HepG2 (cell line): ENCODE results near the gene PNKD. TPM values are rescaled to one million over a fixed set of nuclear protein-coding genes. Genes with fewer than 3 reads are reported as not detected.

Experiments
- ARNTL ChIP-seq: sonication (generic); formaldehyde crosslinking; IDR thresholded peaks from 2 replicates; pipeline ENCODE4 v1.4.0; 2020; ENCODE audit warnings: mild to moderate bottlenecking, missing genetic modification reagents
- CREB1 ChIP-seq, 2 experiments: fragments of 450-650 bp in 1 of 2; IDR thresholded peaks; 2 replicates each; pipeline ENCODE4 v1.6.1; 2016 to 2017; ENCODE audit warnings: control low read depth in 1 of 2, mild to moderate bottlenecking in 1 of 2, missing compliant biosample characterization in 1 of 2, missing genetic modification characterization in 1 of 2
- CREM ChIP-seq, 2 experiments: sonication (generic) in 1 of 2; formaldehyde crosslinking in 1 of 2; IDR thresholded peaks; 2 replicates each; pipeline versions ENCODE4 v1.4.0 to v1.6.1; 2016 to 2020; ENCODE audit warnings: antibody characterized with exemption in 1 of 2, mild to moderate bottlenecking in 1 of 2, missing genetic modification reagents in 1 of 2
- IRF2 ChIP-seq: IDR thresholded peaks from 2 replicates; pipeline ENCODE4 v1.6.1; 2018; ENCODE audit warnings: missing genetic modification reagents, missing compliant biosample characterization
- MAFK ChIP-seq, 2 experiments: IDR thresholded peaks in 1 of 2; conservative IDR thresholded peaks in 1 of 2; 2 replicates each; pipeline ENCODE4 v1.6.1; 2011; ENCODE audit warnings: improper control_type of control experiment in 2 of 2, low read length in 2 of 2
- MTF1 ChIP-seq: sonication (generic); formaldehyde crosslinking; IDR thresholded peaks from 2 replicates; pipeline ENCODE4 v1.5.0; 2020; ENCODE audit warnings: missing genetic modification reagents
- NFATC3 ChIP-seq: sonication (generic); formaldehyde crosslinking; IDR thresholded peaks from 2 replicates; pipeline ENCODE4 v1.5.1; 2020; ENCODE audit warnings: mild to moderate bottlenecking, missing genetic modification reagents
- PITX1 ChIP-seq: sonication (generic); formaldehyde crosslinking; IDR thresholded peaks from 2 replicates; pipeline ENCODE4 v1.5.1; 2020; ENCODE audit warnings: mild to moderate bottlenecking, missing genetic modification reagents
- PRDM10 ChIP-seq: sonication (generic); formaldehyde crosslinking; IDR thresholded peaks from 2 replicates; pipeline ENCODE4 v1.4.0; 2020; ENCODE audit warnings: low read depth, missing genetic modification reagents
- SIX4 ChIP-seq: sonication (generic); formaldehyde crosslinking; IDR thresholded peaks from 2 replicates; pipeline ENCODE4 v1.4.0; 2020; ENCODE audit warnings: missing genetic modification reagents
- SOX13 ChIP-seq, 3 experiments: fragments of 450-650 bp in 1 of 3; sonication (generic) in 1 of 3; formaldehyde crosslinking in 1 of 3; IDR thresholded peaks in 2 of 3; conservative IDR thresholded peaks in 1 of 3; 2 replicates each; pipeline versions ENCODE4 v1.5.0 to v1.6.1; 2016 to 2020; ENCODE audit warnings: antibody characterized with exemption in 1 of 3, mild to moderate bottlenecking in 1 of 3, missing compliant biosample characterization in 1 of 3, missing genetic modification reagents in 1 of 3, moderate library complexity in 1 of 3
- SOX6 ChIP-seq, 2 experiments: fragments of 450-650 bp in 1 of 2; sonication (generic) in 1 of 2; formaldehyde crosslinking in 1 of 2; IDR thresholded peaks; 2 replicates each; pipeline versions ENCODE4 v1.4.0 to v1.6.1; 2017 to 2020; ENCODE audit warnings: antibody characterized with exemption in 1 of 2, mild to moderate bottlenecking in 1 of 2, missing genetic modification reagents in 1 of 2
- SSRP1 ChIP-seq: IDR thresholded peaks from 2 replicates; pipeline ENCODE4 v1.6.1; 2016; ENCODE audit warnings: control low read depth
- U2AF2 ChIP-seq: fragments of 200-400 bp; formaldehyde crosslinking; IDR thresholded peaks from 2 replicates; pipeline ENCODE4 v1.6.1; 2017; ENCODE audit warnings: low read depth, mild to moderate bottlenecking, low read length
- YEATS2 ChIP-seq: sonication (generic); formaldehyde crosslinking; IDR thresholded peaks from 2 replicates; pipeline ENCODE4 v1.4.0; 2020; ENCODE audit warnings: missing genetic modification reagents, borderline replicate concordance
- ZBTB25 ChIP-seq: IDR thresholded peaks from 2 replicates; pipeline ENCODE4 v1.6.1; 2018; ENCODE audit warnings: missing genetic modification reagents
- ZFP36L1 ChIP-seq: sonication (generic); formaldehyde crosslinking; IDR thresholded peaks from 2 replicates; pipeline ENCODE4 v1.8.0; 2022; ENCODE audit warnings: mild to moderate bottlenecking, missing genetic modification reagents, moderate library complexity
- ZNF264 ChIP-seq: sonication (generic); formaldehyde crosslinking; IDR thresholded peaks from 2 replicates; pipeline ENCODE4 v1.4.0; 2020; ENCODE audit warnings: missing genetic modification reagents
- ZNF547 ChIP-seq: sonication (generic); formaldehyde crosslinking; IDR thresholded peaks from 2 replicates; pipeline ENCODE4 v1.5.1; 2020; ENCODE audit warnings: mild to moderate bottlenecking, missing genetic modification reagents
- ZNF652 ChIP-seq: IDR thresholded peaks from 2 replicates; pipeline ENCODE4 v1.6.1; 2016; ENCODE audit warnings: low read depth, borderline replicate concordance
- ZNF772 ChIP-seq: sonication (generic); formaldehyde crosslinking; IDR thresholded peaks from 2 replicates; pipeline ENCODE4 v1.5.0; 2020; ENCODE audit warnings: mild to moderate bottlenecking, missing genetic modification reagents
- ZNF788 ChIP-seq: sonication (generic); formaldehyde crosslinking; IDR thresholded peaks from 2 replicates; pipeline ENCODE4 v1.5.0; 2020; ENCODE audit warnings: mild to moderate bottlenecking, missing genetic modification reagents, borderline replicate concordance
- polyA plus RNA-seq, 8 experiments: library from polyadenylated mRNA; depleted of rRNA in 3 of 8; stranded (reverse) in 7 of 8; unstranded in 1 of 8; fragments of >200 nt; fragmentation: Illumina TruSeq in 4 of 8; extraction: Trizol in 4 of 8; gene quantifications; 2 replicates each; pipeline versions ENCODE4 v1.2.1 to v1.2.3, GENCODE V29; 2011 to 2016; ENCODE audit warnings: low read depth in 4 of 8, missing spikeins in 1 of 8, mixed read lengths in 1 of 8; ENCODE audit not compliant: insufficient read depth in 1 of 8
- total RNA-seq, 5 experiments: library from RNA; depleted of rRNA; stranded (reverse); fragments of >200 nt; fragmentation: Illumina TruSeq; extraction: Trizol; gene quantifications; 2 replicates each; pipeline ENCODE4 v1.2.3, GENCODE V29; 2016; ENCODE audit warnings: low read depth in 1 of 5
- TF ChIP-seq, protein P1 (sequence below): sonication (generic); formaldehyde crosslinking; IDR thresholded peaks from 2 replicates; pipeline ENCODE4 v1.8.1; 2023; ENCODE audit warnings: mild to moderate bottlenecking, moderate library complexity, missing genetic modification reagents

The PNKD gene
- total and polyA plus RNA-seq, 2 of the 13 experiments (the other 11 are each of a cell fraction or from before 2014, with no cell fraction given) = 55.9 to 80.4 TPM

DNA sequence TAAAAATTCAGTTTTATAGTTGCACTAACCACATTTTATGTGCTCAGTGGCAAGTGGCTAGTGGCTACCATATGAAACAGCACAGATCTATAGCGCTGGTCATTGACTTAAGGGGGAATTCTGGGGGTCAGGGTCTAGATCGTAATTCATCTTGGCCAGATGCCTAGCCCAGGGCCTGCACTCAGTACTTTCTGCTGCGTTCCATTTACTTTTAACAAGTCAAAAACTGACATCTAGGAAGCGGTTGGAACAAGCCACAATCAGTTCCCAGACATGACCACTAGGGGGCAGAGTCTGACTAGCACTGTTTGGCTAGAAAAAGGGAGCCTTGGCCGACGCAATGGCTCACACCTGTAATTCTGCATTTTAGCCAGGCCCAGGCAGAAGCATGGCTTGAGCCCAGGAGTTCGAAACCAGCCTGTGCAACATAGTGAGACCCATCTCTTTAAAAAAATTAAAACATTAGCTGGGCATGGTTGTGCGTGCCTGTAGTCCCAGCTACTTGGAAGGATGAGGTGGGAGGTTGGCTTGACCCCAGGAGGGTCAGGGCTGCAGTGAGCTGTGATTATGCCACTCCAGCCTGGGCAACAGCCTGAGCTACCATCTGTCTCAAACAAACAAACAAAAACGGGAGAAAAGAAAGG lies 31.0 kb downstream of the PNKD start (continued):
- peak; percentile 59; the same call in 1 of the 2 replicates for TF ChIP-seq PRDM10 (CRISPR knock-in tag)
- 0 out of 4 replicates have a peak, but pooled peaks have one; percentile 3 to 5 for TF ChIP-seq MAFK (conservative IDR thresholded peaks at IDR 0.05 in 1 of 2, IDR thresholded peaks at IDR 0.05 in 1 of 2; ENCODE audit: low read length in 2 of 2)
- no peak for TF ChIP-seq MTF1 (CRISPR knock-in tag)
- no peak for TF ChIP-seq CREM (IDR thresholded peaks at IDR 0.05)
- TF ChIP-seq CREM (CRISPR knock-in tag; IDR thresholded peaks at IDR 0.05) = no peak
- no peak for TF ChIP-seq SOX6 (IDR thresholded peaks at IDR 0.05)
- peak; percentile 65 for TF ChIP-seq SOX6 (CRISPR knock-in tag; IDR thresholded peaks at IDR 0.05)
- TF ChIP-seq SIX4 (CRISPR knock-in tag) = no peak
- no peak for TF ChIP-seq SOX13 (IDR thresholded peaks at IDR 0.05)
- peak in 1 of 2 experiments; percentile 50; a peak in 1 of 4 replicates for TF ChIP-seq SOX13 (CRISPR knock-in tag; conservative IDR thresholded peaks at IDR 0.05 in 1 of 2, IDR thresholded peaks at IDR 0.05 in 1 of 2)
- 0 out of 2 replicates have a peak, but pooled peaks have one; percentile 44 for TF ChIP-seq ZNF772 (CRISPR knock-in tag)
- peak; percentile 74; the same call in 1 of the 2 replicates for TF ChIP-seq SSRP1 (CRISPR knock-in tag)
- TF ChIP-seq ZNF264 (CRISPR knock-in tag) = peak; percentile 60; the same call in 1 of the 2 replicates
- TF ChIP-seq CREB1 (IDR thresholded peaks at IDR 0.05) = no peak
- TF ChIP-seq CREB1 (CRISPR knock-in tag; IDR thresholded peaks at IDR 0.05) = peak; percentile 64
- TF ChIP-seq YEATS2 = peak; percentile 71; the same call in 1 of the 2 replicates
- TF ChIP-seq ZBTB25 (CRISPR knock-in tag) = peak; percentile 82; the same call in 1 of the 2 replicates
- 0 out of 2 replicates have a peak, but pooled peaks have one; percentile 16 for TF ChIP-seq ZFP36L1 (CRISPR knock-in tag)
- 0 out of 2 replicates have a peak, but pooled peaks have one; percentile 39 for TF ChIP-seq ARNTL (CRISPR knock-in tag)
- 0 out of 2 replicates have a peak, but pooled peaks have one; percentile 42 for TF ChIP-seq NFATC3 (CRISPR knock-in tag)
- TF ChIP-seq ZNF547 (CRISPR knock-in tag) = peak; percentile 69; the same call in 1 of the 2 replicates
- peak; percentile 61; the same call in 1 of the 2 replicates for TF ChIP-seq ZNF788 (CRISPR knock-in tag)
- no peak for TF ChIP-seq U2AF2
- 0 out of 2 replicates have a peak, but pooled peaks have one; percentile 13 for TF ChIP-seq PITX1
- peak; percentile 87 for TF ChIP-seq IRF2 (CRISPR knock-in tag)
- no peak; the same call in 1 of the 2 replicates for TF ChIP-seq ZNF652 (CRISPR knock-in tag)
- TF ChIP-seq, protein P1, sequence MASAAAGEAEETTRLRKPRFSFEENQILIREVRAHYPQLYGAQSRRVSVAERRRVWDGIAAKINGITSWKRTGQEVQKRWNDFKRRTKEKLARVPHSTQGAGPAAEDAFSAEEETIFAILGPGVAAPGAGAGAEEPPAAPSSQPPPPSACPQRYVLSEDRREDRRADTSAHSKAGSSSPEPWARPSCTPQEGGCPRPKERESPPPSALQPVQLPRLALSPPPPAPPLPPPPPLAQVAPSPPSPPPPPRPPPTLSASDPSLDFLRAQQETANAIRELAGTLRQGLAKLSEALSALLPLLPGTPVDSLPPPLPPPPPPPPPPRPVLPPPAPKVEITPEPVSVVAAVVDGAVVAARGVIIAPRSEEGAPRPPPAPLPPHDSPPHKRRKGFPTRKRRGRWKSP (CRISPR knock-in tag) = peak; percentile 61; the same call in 1 of the 2 replicates
